Brain microvascular endothelial cell (primary cell): ENCODE data around the gene SNCA.

ENCODE experiments used
- DNase-seq: peaks from one replicate; pipeline ENCODE4 v3.0.0-alpha.2; 2020
- H3K27ac ChIP-seq: fragments of 250-450 bp; sonication (Bioruptor Pico); 2 replicates; pipeline ENCODE4 v1.5.1; 2020; ENCODE audit warnings: mild to moderate bottlenecking, moderate library complexity
- H3K27me3 ChIP-seq: fragments of 250-450 bp; sonication (Bioruptor Pico); replicated peaks from 2 replicates; pipeline ENCODE4 v1.5.1; 2020; ENCODE audit warnings: mild to moderate bottlenecking
- H3K36me3 ChIP-seq: fragments of 250-450 bp; sonication (Bioruptor Pico); replicated peaks from 2 replicates; pipeline ENCODE4 v1.5.1; 2020; ENCODE audit warnings: mild to moderate bottlenecking
- H3K4me3 ChIP-seq: 2 replicates; pipeline ENCODE4 v1.5.1; 2011; ENCODE audit warnings: low read depth, mild to moderate bottlenecking, control low read depth, low read length, moderate library complexity
- CTCF ChIP-seq: IDR thresholded peaks from 2 replicates; pipeline ENCODE4 v1.5.1; 2011; ENCODE audit warnings: low read depth, mild to moderate bottlenecking, moderate library complexity, low read length, control low read depth, inconsistent platforms; ENCODE audit errors: missing control alignments
- in situ Hi-C: cut with HindIII; loops from 2 replicates; pipeline ENCODE4 v1.10.0; 2017; ENCODE audit warnings: low sequenced_read_pairs, low pct_ligation_motif_present

SNCA gene

GRCh38 chr4:89757154-89757719 lies 79.7 kb downstream of the SNCA start:
- H3K4me3 ChIP-seq: no peak overlapping the region
- DNase-seq: no peak
- H3K36me3 ChIP-seq: no peaks in the 10 kb centered on the region
- no peak overlapping the region for H3K27ac ChIP-seq
- no peaks in the 10 kb centered on the region for H3K27me3 ChIP-seq
- TF ChIP-seq CTCF: no peak
- in situ Hi-C loops: no loop called here

- TF ChIP-seq CTCF: no peak
- H3K27me3 ChIP-seq: no peaks in the 10 kb centered on the region
- H3K36me3 ChIP-seq: no peaks in the 10 kb centered on the region
- no peak for DNase-seq
- H3K4me3 ChIP-seq: no peak overlapping the region
- no peak overlapping the region for H3K27ac ChIP-seq
- in situ Hi-C loops: no loop called here
These were observed 81.7 kb downstream of the SNCA start for GRCh38 chr4:89755220-89755619.

GRCh38 chr4:89754531-89754930 lies 82.4 kb downstream of the SNCA start:
- H3K27ac ChIP-seq: no peak overlapping the region

GRCh38 chr4:89753601-89754066 lies 83.3 kb downstream of the SNCA start:
- DNase-seq: peak; percentile 58
- H3K27me3 ChIP-seq: no peaks in the 10 kb centered on the region
- no peak overlapping the region for H3K4me3 ChIP-seq
- TF ChIP-seq CTCF: no peak
- peak overlapping the region; percentile 59 for H3K27ac ChIP-seq
- in situ Hi-C loops: no loop called here
- H3K36me3 ChIP-seq: no peaks in the 10 kb centered on the region

More at GRCh38 chr4:89754531-89754930, 82.4 kb downstream of the SNCA start:
- in situ Hi-C loops: no loop called here
- no peak for DNase-seq
- no peaks in the 10 kb centered on the region for H3K36me3 ChIP-seq
- no peak for TF ChIP-seq CTCF
- H3K27me3 ChIP-seq: no peaks in the 10 kb centered on the region
- no peak overlapping the region for H3K4me3 ChIP-seq

- in situ Hi-C loops: no loop called here
- no peaks in the 10 kb centered on the region for H3K36me3 ChIP-seq
- peak overlapping the region; percentile 59 for H3K27ac ChIP-seq
- no peak overlapping the region for H3K4me3 ChIP-seq
- no peak for TF ChIP-seq CTCF
- peak; percentile 74 for DNase-seq
- no peaks in the 10 kb centered on the region for H3K27me3 ChIP-seq
These were observed 83.9 kb downstream of the SNCA start for GRCh38 chr4:89752932-89753598.
